ENCODE measurements around the gene ATP2C2.

ATP2C2 gene

DNA sequence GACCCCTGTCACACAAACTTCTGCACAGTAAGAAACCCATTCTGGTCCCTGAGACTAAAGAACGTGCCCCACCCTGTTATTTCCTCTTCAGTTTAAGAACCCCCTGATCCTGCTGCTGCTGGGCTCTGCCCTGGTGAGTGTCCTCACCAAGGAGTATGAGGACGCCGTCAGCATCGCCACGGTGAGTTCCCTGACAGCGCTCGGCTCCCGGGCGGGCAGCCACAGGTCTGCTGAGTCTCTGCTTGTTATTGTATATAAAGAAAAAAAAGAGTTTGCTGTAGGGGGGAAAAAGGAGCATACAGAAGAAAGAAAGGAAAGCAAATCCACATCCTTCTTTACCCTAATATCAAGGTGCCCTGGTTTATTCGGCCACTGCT lies 40.0 kb downstream of the ATP2C2 start:
- no peak for DNase-seq (ENCODE audit: low spot score)

DNA sequence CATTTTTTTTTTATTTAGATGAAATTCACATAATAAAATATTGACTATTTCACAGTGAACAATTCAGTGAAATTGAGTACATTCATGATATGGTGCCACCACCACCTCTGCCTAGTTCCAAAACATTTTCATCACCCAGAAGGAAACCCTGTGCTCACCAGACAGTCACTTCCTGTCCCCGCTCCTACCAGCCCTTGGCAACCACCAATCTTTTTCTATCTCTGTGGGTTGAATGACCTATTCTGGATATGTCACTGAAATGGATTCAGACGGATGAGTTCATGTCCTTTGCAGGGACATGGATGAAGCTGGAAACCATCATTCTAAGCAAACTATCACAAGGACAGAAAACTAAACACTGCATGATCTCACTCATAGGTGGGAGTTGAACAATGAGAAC lies 40.5 kb downstream of the ATP2C2 start:
- no peak for TF ChIP-seq CTCF (IDR thresholded peaks at IDR 0.05; ENCODE audit: extremely low read depth, missing control alignments)
- DNase-seq (ENCODE audit: low spot score): no peak

More for the DNA sequence above, 40.0 kb downstream of the ATP2C2 start:
- no peak for TF ChIP-seq CTCF (IDR thresholded peaks at IDR 0.05; ENCODE audit: extremely low read depth, missing control alignments)

DNA sequence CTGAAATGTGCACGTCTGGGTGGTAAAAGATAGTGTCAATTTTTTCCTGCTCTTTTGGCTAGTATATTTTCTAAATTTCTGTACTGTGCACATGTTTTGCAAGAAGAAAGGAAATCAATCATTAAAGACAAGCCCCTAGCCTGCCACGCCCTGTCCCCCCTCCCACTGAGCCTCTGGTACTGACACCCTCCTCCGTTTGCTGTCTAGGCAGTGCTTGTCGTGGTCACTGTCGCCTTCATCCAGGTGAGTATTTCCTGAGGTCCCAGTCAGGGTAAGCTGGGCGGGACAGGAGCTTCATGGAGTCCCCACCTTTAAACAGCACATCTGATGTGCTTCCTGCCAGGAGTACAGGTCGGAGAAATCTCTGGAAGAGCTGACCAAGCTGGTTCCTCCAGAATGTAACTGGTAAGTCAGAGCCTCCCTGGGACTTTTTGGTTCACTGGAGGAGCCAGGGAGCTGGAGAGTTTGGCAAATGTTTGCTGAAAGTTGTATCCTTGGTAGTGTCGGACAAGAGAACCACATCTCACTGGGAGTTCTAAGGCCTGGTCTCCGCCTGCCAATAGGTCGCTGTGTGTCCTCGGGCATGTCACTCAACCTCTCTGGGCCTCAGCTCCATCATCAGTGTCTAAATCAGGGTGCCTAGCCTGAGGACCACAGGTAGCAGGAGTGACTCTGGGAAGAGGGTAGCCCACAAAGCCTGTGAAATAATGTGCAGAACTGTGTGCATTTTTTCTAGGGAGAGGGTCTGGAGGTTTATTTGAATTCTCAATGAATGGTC lies 42.2 kb downstream of the ATP2C2 start:
- no peak for DNase-seq (ENCODE audit: low spot score)

DNA sequence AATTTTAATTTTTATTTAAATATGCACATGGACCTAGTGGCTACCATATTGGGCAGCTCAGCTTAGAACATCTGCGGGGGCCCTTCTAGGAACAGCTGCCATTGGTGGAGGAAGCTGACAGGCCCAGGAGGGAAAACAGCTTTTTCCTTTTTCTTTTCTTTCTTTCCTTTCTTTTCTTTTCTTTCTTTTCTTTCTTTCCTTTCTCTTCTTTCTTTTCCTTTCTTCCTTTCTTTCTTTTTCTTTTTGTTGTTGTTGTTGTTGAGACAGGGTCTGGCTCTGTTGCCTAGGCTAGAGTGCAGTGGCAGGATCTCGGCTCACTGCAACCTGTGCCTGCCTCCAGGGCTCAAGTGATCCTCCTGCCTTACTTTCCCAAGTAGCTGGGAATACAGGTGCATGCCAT lies 43.4 kb downstream of the ATP2C2 start:
- TF ChIP-seq CTCF (IDR thresholded peaks at IDR 0.05; ENCODE audit: extremely low read depth, missing control alignments): no peak
- no peak for DNase-seq (ENCODE audit: low spot score)

More for the DNA sequence above, 42.2 kb downstream of the ATP2C2 start:
- no peak for TF ChIP-seq CTCF (IDR thresholded peaks at IDR 0.05; ENCODE audit: extremely low read depth, missing control alignments)

DNA sequence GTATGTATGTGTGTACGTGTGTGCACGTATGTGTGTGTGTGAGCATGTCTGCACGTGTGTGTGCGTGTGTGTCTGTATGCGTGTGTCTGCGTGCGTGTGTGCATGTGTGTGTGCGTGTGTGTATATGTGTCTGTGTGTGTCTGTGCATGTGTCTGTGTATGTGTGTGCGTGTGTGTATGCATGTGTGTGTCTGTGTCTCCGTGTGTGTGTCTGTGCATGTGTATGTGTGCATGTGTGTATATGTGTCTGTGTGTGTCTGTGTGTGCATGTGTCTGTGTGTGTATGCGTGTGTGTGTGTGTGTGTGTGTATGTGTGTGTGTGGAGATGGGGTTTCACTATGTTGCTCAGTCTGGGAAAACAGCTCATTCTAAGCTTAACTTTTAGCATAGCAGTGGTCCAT lies 43.9 kb downstream of the ATP2C2 start:
- no peak for TF ChIP-seq CTCF (IDR thresholded peaks at IDR 0.05; ENCODE audit: extremely low read depth, missing control alignments)
- DNase-seq (ENCODE audit: low spot score): no peak

- DNase-seq (ENCODE audit: low spot score): no peak
- no peak for TF ChIP-seq CTCF (IDR thresholded peaks at IDR 0.05; ENCODE audit: extremely low read depth, missing control alignments)
Measured at GRCh38 chr16:84413244-84414004, 45.1 kb downstream of the ATP2C2 start.

DNA sequence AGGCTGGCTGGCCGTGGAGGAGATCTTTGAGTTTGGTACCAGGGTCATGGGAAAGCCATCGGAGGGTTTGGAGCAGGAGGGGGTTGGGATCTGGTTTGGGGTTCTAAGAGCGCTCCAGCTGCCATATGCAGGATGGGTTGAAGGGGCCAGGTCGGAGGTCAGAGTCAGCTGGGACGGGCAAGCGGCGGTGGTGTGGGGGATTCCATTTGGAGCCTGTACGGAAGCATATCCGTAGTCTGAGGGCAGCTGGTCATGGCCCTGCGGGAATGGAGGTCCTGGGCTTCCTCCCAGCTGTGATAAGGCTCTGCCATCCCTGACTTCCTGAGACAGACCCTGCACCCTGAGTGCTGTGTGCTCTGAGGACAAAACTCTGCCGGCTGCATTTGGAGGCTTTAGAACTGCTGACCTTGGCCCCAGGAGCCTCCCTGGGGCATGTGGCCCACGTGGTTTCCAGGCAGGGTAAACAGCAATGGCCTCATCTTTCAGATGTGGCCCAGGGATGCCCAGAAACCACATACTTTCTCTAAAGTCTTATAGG lies 46.5 kb downstream of the ATP2C2 start:
- no peak for TF ChIP-seq CTCF (IDR thresholded peaks at IDR 0.05; ENCODE audit: extremely low read depth, missing control alignments)

More for the DNA sequence above, 46.5 kb downstream of the ATP2C2 start:
- no peak for DNase-seq (ENCODE audit: low spot score)

All from GM20000 (cell line).